Hepatocyte (in vitro differentiated cells): ENCODE data around the gene PISD. TPM values are rescaled to one million over a fixed set of nuclear protein-coding genes. Genes with fewer than 3 reads are reported as not detected.

Source experiments
- DNase-seq: peaks from one replicate; pipeline ENCODE4 v3.0.0-alpha.2; 2016; ENCODE audit warnings: low spot score
- H2AFZ ChIP-seq: fragments of 200-600 bp; sonication (generic); 2 replicates; pipeline ENCODE4 v1.6.0; 2016; ENCODE audit warnings: antibody characterized with exemption, mild to moderate bottlenecking
- H3K27ac ChIP-seq: fragments of 200-600 bp; sonication (generic); 2 replicates; pipeline ENCODE4 v1.5.1; 2016; ENCODE audit warnings: mild to moderate bottlenecking
- H3K27me3 ChIP-seq: fragments of 200-600 bp; sonication (generic); 2 replicates; pipeline ENCODE4 v1.6.1; 2016
- H3K36me3 ChIP-seq: fragments of 200-600 bp; sonication (generic); replicated peaks from 2 replicates; pipeline ENCODE4 v1.5.1; 2016; ENCODE audit warnings: low read depth; ENCODE audit not compliant: insufficient read depth
- H3K4me1 ChIP-seq: fragments of 200-600 bp; sonication (generic); 2 replicates; pipeline ENCODE4 v1.5.1; 2016; ENCODE audit warnings: mild to moderate bottlenecking, moderate library complexity; ENCODE audit not compliant: insufficient read depth
- H3K4me2 ChIP-seq: fragments of 200-600 bp; sonication (generic); 2 replicates; pipeline ENCODE4 v1.6.0; 2016
- H3K4me3 ChIP-seq: fragments of 200-600 bp; sonication (generic); 2 replicates; pipeline ENCODE4 v1.5.1; 2016; ENCODE audit warnings: mild to moderate bottlenecking
- H3K79me2 ChIP-seq: fragments of 200-600 bp; sonication (generic); 2 replicates; pipeline ENCODE4 v1.6.0; 2017; ENCODE audit warnings: mild to moderate bottlenecking
- H3K9me2 ChIP-seq: fragments of 200-600 bp; sonication (generic); replicated peaks from 2 replicates; pipeline ENCODE4 v1.6.0; 2017; ENCODE audit warnings: mild to moderate bottlenecking; ENCODE audit not compliant: insufficient read depth
- H3K9me3 ChIP-seq: fragments of 200-600 bp; sonication (generic); 2 replicates; pipeline ENCODE4 v1.5.1; 2016; ENCODE audit warnings: low read depth, mild to moderate bottlenecking
- H4K20me1 ChIP-seq: fragments of 200-600 bp; sonication (generic); 2 replicates; pipeline ENCODE4 v1.6.0; 2016; ENCODE audit warnings: mild to moderate bottlenecking; ENCODE audit not compliant: insufficient read depth, poor library complexity, severe bottlenecking
- EZH2 ChIP-seq: fragments of 200-600 bp; sonication (generic); IDR thresholded peaks from 2 replicates; pipeline ENCODE4 v1.6.1; 2016; ENCODE audit warnings: antibody characterized with exemption, mild to moderate bottlenecking, borderline replicate concordance
- EZH2phosphoT487 ChIP-seq: fragments of 200-600 bp; sonication (generic); IDR thresholded peaks from one replicate; pipeline ENCODE4 v1.6.1; 2018; ENCODE audit warnings: antibody characterized with exemption, mild to moderate bottlenecking, low read depth, moderate library complexity; ENCODE audit not compliant: unreplicated experiment, severe bottlenecking
- WGBS: methylation state at CpG from one replicate; pipeline ENCODE4 v1.1.6; 2016; ENCODE audit warnings: low lambda C conversion rate; ENCODE audit errors: missing lambda C conversion rate; 5-methylcytosine and 5-hydroxymethylcytosine counted together
- polyA plus RNA-seq: library from polyadenylated mRNA; unstranded; fragments of >200 nt; fragmentation: Nextera tagmentation; extraction: Ambion mirVana; gene quantifications from 2 replicates; pipeline ENCODE4 v1.2.1, GENCODE V29; 2016
- total RNA-seq: library from RNA; depleted of rRNA; stranded (reverse); fragments of >200 nt; gene quantifications from 2 replicates; pipeline ENCODE4 v1.2.3, GENCODE V29; 2014
- TF ChIP-seq, protein P1 (sequence below): fragments of 200-600 bp; sonication (generic); IDR thresholded peaks from 2 replicates; pipeline ENCODE4 v1.5.1; 2016; ENCODE audit warnings: antibody characterized with exemption, mild to moderate bottlenecking; ENCODE audit not compliant: poor library complexity

The PISD gene
- total and polyA plus RNA-seq, 2 experiments from 2014 or later: 46.2 to 62.9 TPM

DNA sequence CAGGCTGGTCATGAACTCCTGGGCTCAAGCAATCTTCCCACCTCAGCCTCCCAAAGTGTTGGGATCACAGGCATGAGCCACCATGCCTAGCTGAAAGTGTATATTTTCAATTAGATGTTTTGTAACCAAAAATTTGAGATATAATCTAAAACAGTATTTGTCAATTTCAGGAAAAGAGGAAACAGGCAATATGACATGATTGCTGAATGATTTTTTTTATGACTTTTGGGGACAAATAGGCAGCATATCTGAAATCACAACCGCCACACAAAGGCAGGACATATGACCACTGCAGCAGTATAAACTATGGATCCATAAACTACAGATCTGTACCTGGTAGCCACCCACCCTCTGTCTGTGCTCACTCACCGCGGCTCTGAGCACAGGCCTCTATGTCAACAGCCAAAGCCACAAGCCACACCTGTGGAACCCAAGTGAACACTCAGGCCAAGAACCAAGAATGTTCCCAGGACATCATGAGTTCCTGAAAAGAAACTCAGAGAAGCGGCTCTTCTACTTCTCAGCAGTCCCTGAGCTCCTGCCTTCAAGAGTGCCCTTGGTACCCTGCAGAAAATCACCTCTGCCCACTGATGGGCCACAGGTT is 22.5 kb downstream of the PISD start:
- Histone ChIP-seq H3K9me3 (no peaks in the 10 kb centered on the region), H2AFZ (no peak overlapping the region), H3K36me3 (no peaks in the 10 kb centered on the region), H3K79me2 (peaks cover 72% of the 10 kb centered on the region), H3K4me2 (no peak overlapping the region), H4K20me1 (no peaks in the 10 kb centered on the region), H3K27ac (peak overlapping the region; percentile 31), H3K27me3 (no peaks in the 10 kb centered on the region), H3K4me1 (peaks cover 3% of the 10 kb centered on the region), H3K9me2 (no peaks in the 10 kb centered on the region), H3K4me3 (no peak overlapping the region)
- no peak for TF ChIP-seq EZH2
- TF ChIP-seq, protein P1, sequence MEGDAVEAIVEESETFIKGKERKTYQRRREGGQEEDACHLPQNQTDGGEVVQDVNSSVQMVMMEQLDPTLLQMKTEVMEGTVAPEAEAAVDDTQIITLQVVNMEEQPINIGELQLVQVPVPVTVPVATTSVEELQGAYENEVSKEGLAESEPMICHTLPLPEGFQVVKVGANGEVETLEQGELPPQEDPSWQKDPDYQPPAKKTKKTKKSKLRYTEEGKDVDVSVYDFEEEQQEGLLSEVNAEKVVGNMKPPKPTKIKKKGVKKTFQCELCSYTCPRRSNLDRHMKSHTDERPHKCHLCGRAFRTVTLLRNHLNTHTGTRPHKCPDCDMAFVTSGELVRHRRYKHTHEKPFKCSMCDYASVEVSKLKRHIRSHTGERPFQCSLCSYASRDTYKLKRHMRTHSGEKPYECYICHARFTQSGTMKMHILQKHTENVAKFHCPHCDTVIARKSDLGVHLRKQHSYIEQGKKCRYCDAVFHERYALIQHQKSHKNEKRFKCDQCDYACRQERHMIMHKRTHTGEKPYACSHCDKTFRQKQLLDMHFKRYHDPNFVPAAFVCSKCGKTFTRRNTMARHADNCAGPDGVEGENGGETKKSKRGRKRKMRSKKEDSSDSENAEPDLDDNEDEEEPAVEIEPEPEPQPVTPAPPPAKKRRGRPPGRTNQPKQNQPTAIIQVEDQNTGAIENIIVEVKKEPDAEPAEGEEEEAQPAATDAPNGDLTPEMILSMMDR: no peak
- no peak for TF ChIP-seq EZH2phosphoT487
- 85% methylated on average over 4 of the region's 4 CpGs for WGBS
- no peak for DNase-seq

DNA sequence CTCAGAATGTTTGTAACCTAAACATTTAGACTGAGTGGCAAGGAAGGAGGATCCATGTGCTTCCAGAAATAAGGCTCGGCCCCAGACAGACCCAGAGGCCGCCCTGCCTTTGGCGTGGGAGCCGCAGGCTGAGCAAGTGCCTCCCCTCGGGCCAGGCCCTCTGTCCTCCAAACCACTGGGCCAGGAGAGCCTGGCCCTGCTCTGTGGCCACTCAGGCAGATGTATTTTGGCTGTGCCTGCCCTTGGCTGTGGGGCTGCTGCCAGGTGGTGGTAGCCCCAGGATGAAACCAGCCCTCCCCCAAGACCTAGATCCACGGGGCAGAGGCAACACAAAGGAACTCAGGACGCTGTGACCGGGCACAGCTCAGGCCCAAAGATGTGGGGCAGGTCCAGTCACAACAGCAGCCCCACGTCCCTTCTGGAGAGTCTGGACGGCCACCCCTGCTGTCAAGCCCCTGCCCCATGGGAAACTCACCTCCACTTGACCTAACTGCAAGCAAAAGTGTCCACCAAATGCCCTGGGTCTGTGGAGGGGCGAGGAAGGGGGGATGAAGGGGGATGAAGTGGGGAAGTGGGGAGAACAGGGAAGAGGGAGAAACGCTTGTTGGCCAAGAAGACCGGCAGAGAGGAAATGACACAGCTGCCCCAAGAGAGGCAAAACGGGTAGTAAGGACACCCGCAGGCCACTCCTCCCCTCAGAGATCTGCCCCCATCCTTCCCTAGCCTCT is 24.0 kb downstream of the PISD start:
- no peak overlapping the region for H3K4me2 ChIP-seq
- no peaks in the 10 kb centered on the region for H3K9me2 ChIP-seq
- H2AFZ ChIP-seq: no peak overlapping the region
- H3K79me2 ChIP-seq: peaks cover 76% of the 10 kb centered on the region
- H3K4me1 ChIP-seq: peaks cover 6% of the 10 kb centered on the region
- H3K27me3 ChIP-seq: no peaks in the 10 kb centered on the region
- DNase-seq: no peak
- no peaks in the 10 kb centered on the region for H3K9me3 ChIP-seq
- H4K20me1 ChIP-seq: no peaks in the 10 kb centered on the region
- no peak overlapping the region for H3K27ac ChIP-seq
- H3K36me3 ChIP-seq: no peaks in the 10 kb centered on the region
- WGBS: 95% methylated on average over 11 of the region's 15 CpGs
- TF ChIP-seq, protein P1: no peak
- TF ChIP-seq EZH2: no peak
- H3K4me3 ChIP-seq: no peak overlapping the region

DNA sequence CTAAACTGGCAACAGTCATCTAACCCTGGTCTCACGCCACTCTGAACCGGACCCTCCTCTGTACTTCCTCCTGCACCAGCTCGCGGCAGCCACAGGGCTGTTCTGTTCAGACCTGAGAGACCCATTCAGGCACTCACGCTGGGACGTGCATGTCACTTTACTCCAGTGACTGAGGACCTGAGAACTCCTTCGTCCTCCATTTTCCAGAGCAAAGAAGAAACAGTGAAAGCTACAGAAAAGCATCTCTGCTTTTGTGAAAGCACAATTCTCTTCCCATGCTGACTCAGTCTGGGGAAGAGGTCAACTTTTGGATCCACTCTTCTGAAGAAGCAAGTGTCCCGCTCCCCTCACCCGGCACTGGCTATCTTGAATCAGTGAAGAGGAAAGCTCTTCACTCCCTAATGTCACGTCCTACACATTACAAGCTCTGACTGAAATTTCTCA is 24.5 kb downstream of the PISD start:
- H3K4me3 ChIP-seq: no peak overlapping the region
- no peak overlapping the region for H3K4me2 ChIP-seq
- no peak overlapping the region for H2AFZ ChIP-seq
- H4K20me1 ChIP-seq: no peaks in the 10 kb centered on the region
- WGBS: 90% methylated on average over 10 of the region's 10 CpGs
- no peaks in the 10 kb centered on the region for H3K27me3 ChIP-seq
- H3K9me2 ChIP-seq: no peaks in the 10 kb centered on the region
- H3K27ac ChIP-seq: no peak overlapping the region
- H3K36me3 ChIP-seq: no peaks in the 10 kb centered on the region
- H3K9me3 ChIP-seq: no peaks in the 10 kb centered on the region
- H3K79me2 ChIP-seq: peaks cover 76% of the 10 kb centered on the region
- peaks cover 6% of the 10 kb centered on the region for H3K4me1 ChIP-seq
- DNase-seq: no peak
- TF ChIP-seq, protein P1: no peak
- TF ChIP-seq EZH2 (no peak), EZH2phosphoT487 (no peak)
